LoVo (cell line): ENCODE results near the gene ABHD10.
A peak's percentile ranks its signal among the peaks of the same experiment; 100 is the strongest.

Experiments
- DNase-seq: peaks from one replicate; pipeline ENCODE4 v3.0.0-alpha.2; 2016; ENCODE audit warnings: low spot score

The ABHD10 gene

DNA sequence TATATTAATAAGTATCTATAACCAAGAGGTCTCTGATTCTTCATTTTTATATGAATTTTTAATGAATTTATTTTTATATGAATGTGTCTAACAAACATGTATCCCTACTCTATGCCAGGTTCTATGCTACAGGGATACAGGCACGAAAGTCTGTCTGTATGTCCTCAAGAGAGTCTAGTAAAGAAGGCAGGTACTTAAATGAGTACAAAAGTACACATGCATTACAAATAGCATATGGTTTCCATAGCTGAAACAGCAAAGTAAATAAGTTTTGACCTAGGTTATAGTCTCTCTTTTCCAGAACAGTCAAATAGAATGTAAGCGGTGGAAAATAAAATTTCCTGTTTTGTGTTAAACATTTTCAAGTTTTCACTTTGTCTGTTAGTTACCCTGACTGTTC is 13.3 kb upstream of the ABHD10 start:
- no peak for DNase-seq

DNA sequence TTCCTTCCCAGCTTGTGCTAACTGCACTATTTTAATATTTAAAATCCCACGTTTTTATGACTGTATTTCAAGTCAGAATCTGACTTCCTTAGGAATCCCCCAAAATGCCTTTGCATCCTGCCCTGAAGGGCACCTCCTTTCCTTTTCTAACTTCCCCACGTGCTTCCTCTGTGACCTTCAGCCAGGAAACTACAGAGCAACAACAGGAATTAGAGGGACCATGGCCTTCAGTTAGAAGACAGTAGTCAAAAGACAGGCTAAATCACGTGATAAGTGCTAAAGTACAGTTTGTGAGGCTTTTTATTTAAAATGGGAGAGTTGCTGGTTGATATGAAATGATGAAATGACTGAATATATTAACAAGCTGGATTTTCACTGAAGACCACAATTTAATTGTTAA is 11.8 kb upstream of the ABHD10 start:
- no peak for DNase-seq

DNA sequence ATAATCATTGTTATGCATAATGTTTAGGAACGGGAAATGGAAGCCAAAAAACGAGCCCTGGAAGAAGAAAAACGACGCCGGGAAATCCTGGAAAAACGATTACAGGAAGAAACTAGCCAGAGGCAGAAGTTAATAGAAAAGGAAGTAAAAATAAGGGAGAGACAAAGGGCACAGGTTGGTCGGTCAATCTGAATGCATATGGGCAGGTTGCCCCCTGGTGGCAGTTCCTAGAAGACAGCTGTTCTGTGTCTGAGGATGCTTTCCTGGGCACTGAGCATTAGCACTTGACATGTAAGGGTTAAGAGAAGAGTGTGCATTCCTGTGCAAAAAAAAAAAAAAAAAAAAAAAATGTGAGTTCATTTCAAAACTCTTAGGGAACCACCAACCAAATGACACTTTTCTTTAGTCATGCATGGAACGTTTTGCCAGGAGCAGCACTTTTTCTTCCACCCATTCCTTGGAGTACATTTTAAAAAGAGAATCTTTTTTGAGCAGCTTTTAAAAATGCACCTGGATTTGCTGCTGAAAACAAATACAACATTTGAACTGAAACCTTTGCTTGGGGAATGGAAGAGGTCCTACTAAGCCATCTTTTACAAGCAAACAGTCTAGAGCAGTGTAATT is 11.1 kb upstream of the ABHD10 start:
- peak; percentile 83 for DNase-seq

DNA sequence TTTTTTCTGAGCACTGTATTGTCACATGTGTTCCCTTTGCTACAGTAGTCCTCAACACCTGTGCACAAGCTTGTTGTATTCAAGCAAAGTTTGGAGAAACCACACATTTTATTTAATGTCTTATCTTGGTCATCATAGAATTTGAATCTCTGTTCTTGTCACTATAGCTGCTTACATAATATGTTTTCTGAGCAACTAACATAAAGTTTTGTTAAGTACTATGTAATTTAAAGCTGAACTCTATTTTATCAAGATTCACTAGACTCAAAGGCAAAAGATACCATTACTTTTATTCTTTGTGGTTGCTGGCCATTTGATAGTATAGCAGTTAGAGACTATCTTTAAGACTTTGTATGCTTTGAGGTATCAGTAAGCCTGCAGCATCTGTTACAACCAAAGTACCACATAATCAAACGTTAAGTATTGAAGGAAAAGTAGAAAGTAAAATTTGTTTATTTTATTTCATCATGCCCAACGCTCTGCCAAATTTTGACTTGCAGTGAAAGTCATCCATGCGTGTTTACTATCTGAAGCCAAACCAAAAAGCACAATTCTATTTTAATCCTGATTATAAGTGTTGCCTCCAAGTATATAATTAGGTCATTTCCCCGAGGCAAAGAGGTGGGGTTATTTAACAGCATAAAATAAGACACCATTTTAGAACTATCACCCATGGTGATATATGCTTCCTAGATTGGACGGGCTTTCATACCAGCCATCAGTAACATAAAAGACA is 10.3 kb upstream of the ABHD10 start:
- no peak for DNase-seq

DNA sequence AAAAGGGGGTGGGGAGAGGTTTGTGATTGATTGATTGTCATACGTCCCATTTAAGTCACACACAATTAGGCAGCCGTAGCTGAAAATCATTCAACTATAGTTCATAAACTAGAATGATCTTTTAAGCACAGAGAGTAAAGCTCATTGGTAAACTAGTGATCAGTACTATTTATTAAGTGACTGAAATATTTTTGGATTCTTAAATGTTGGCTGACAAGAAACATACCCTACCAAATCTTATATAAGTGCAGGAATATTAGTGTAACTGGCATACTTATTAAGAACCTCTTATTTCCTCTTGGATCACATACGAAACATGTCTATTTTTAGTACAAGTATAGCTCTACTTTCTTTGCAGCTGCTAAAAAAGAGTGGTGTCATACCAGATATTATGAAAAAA is 8.4 kb upstream of the ABHD10 start:
- DNase-seq: no peak

DNA sequence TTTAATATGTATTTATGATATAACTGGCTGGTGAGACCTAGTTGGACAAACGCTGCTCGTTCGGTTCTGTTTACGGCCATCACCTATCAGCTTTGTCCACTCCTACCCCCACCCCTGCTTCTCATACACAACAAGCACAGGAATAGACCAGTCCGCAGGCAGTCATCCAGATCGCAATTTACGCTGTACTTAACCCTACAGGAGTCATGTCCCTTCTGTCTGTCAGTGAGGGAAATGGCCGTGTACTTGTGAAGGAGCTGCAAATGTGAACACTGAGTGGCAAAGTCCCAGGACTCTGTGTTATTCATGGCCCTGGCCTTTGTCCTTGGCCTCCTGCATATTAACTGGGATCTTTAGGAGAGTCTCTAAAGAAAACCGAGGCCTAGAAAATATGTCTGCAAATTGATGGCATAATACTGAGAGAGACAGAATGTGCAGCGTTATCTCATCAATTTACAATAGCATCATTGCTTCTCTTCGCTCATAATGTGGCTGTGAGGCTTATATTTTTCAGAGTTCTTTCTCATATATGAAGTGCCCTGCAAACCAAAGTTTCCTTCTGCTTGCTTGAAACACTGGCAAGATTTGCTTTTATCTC is 7.2 kb upstream of the ABHD10 start:
- no peak for DNase-seq

DNA sequence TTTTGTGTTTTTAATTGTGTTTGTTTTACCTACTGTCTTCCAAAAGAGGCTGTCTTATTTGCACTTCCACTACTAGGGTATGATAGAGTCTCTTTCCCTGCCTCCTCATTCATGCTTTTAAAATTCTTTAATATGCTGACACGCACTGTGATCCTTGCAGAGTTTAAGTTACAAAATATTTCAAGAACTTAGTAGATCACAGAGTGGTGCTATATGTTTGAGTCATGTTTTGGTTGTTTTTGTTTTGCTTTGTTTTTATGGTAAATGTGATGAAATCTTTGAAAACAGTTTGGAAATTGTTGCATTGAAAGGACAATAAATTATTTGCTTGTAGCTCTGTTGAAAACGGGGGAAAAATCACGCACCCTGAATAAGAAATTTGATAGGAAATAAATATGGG is 5.9 kb upstream of the ABHD10 start:
- DNase-seq: no peak

DNA sequence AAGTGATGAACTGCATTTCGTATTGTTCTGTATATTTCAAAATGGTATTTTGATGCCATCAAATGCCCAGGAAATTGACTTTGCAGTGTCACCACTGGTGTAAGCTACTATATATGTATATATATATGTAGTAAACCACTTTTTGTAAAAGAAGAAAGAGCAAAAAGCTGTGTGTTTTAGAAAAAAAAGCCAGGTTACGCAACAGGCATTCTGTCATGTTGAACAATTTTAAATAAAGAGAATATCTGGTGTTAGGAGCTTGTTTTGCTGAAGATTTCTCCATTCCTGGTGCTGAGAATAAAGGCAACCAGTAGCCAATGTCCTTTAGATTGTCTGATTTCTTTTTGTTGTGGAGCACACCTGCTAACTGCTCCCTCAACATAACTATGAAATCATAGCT is 3.7 kb upstream of the ABHD10 start:
- no peak for DNase-seq

DNA sequence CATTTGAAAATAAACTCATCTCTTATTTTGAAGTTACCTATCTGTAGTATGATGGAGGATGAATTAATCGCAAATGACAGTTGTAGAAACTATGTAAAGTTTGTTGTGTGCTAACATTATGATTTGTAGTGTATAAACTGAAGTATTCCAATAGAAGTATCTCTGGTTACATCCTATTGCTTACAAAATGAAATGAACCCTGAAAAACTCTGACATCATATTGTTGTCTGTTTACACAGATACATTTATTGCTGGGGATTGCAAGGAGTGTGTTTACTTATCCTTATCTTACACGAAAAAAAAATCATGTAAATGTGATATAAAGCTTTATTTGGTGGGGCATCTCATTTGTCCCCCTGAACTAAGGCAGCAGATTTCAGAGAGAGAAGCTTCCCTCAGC is 2.6 kb upstream of the ABHD10 start:
- DNase-seq: no peak

DNA sequence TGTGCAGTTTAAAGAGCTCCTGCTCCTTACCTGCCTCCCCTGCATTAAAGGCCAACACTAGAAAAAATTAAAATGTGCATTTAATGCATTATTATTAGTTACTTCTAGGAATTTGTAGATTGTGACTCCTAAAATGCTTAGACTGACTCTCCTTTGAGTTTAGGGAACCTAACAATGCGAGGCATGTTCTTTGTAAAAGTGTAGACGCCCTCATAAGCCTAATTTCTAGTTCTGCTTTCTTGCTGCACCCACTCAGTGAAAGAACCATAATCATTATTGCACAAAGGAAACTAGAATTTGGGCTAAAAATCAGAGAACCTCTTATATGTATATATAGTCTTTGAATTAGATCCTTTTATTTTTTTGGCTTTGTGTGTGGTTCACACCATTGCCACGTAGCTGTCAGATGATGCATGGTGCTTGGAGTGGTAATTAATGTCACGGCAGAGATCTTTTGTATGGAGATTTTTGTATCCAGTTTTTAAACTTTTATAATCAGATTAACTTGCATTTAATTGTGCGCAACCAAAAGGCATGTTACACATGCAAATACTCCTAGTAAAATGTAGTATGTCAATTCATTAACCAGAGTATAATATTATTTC is 710 bp downstream of the ABHD10 start:
- no peak for DNase-seq

DNA sequence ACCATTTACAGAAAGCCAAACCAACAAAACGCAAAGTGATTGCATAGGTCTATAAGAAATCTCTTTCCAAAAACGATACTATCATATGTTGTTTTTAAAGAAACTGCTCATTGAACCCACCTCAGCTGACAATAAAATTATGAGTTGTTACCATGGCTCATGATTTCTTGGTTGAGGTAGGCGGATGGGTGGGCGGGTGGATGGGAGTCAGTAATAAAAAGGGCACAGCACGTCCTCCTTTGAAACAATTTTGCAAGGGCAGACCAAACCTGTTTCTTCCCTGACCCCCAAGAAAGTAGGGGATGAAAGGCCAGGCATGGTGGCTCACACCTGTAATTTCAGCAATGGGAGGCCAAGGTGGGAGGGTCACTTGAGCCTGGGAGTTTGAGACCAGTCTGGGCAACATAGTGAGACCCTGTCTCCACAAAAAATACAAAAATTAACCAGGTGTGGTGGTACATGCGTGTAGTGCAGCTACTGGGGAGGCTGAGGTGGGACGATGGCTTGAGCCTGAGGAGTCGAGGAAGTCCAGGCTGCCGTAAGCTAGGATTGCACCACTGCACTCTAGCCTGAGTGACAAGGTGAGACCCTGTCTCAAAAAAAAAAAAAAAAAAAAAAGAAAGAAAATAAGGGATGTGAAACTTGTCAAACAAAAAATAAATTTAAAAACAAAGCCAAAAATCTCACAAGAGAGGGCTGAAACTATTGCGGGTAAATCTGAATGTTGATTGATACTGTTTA is 2.1 kb downstream of the ABHD10 start:
- DNase-seq: no peak

DNA sequence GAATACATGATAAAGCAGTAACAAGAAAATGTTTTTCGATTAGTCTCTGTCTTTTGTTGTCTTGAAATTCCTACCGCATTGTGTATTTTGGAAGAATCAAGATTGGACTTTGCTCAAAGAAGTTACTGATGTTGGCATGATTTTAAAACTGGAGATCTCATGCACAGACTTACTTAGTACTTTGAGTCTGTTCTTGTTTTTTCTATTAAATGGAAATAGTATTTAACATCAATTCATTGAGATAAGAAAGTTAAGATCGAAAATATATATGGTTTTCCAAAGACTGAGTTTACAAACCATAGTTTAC is 2.6 kb downstream of the ABHD10 start:
- DNase-seq: no peak

DNA sequence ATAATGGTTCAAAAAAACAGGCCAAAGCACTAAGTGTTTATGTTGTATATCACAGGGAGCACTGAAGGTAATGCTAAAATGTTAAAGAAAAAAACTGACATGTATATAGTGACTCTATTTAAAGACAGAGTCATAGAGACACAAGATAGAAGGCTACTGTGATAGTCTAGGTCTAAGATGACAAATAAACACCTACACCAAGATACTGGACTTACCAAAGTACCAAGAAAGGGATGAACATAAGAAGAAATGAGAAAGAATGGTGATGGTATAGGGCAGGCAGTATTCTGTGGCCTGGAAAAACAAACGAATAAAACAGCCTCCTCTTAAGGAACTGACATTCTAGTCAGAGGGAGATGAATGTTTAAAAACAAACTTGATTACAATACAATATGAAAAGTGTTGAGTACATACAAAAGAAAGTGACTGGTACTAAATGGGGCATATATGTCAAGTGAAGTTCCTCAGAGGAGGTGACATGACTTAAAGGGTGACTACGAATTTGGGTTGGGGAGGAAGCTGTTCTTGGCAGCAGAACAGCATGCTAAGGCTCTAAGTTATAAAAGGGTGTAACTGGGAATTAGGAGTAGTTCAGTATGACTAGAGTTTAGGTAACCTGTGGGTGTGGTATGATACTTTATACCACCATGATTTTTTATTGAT is 5.9 kb downstream of the ABHD10 start:
- no peak for DNase-seq

DNA sequence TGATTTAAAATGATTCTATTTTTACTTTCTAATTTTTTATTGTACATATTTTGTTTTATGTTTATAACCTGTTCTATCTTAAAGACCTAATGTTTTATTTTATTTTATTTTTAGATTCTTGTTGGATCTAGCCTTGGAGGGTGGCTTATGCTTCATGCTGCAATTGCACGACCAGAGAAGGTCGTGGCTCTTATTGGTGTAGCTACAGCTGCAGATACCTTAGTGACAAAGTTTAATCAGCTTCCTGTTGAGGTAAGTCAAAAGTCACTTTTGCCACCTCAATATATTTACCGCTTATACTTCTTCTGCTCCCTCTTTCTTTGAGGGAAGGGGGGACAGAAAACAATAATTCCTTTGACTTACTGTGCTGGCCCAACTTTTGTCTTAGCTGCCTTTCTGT is 8.0 kb downstream of the ABHD10 start:
- DNase-seq: no peak

DNA sequence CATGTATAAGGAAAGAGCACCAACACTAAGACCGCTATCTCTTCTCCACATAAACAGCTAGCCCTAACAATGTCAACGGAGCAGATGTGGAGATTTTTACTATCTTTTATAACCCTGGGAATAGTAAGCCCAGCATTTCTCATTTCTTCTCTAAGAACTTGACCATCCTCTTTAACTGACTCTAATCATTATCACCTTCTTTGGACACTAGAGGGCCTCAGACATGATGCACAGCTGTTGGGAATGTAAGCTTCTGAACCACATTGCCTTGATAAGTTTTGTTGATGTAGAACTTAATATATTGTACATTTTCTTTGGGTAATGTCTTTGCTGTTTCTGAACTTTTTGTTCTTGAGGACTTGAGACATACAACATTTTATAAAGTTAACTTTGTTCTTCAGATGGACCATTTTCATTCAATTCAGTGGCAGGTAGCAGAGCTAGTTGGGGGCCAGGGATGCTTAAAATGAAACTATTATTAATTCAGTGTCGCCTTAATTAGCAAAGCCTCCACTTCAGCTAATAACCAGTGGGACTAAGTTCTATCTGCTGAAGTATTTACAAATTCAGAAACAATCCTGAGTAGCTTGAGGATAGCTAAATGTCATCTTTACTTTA is 10.3 kb downstream of the ABHD10 start:
- DNase-seq: peak; percentile 61

DNA sequence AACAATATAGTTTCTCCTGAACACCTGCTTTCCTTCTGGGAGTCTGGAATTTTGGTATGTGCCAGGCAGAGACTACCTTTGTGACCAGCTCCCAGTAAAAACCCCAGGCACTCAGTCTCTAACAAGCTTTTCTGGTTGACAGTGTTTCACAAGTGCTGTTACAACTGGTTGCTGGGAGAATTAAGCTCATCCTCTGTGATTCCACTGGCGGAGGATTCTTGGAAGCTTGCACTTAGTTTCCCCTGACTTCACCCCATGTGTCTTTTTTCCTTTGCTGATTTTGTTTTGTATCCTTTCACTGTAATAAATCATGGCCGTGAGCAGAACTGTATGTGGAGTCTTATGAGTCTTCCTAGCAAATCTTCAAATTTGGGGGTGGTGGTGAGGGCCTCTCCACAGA is 14.2 kb downstream of the ABHD10 start:
- no peak for DNase-seq

DNA sequence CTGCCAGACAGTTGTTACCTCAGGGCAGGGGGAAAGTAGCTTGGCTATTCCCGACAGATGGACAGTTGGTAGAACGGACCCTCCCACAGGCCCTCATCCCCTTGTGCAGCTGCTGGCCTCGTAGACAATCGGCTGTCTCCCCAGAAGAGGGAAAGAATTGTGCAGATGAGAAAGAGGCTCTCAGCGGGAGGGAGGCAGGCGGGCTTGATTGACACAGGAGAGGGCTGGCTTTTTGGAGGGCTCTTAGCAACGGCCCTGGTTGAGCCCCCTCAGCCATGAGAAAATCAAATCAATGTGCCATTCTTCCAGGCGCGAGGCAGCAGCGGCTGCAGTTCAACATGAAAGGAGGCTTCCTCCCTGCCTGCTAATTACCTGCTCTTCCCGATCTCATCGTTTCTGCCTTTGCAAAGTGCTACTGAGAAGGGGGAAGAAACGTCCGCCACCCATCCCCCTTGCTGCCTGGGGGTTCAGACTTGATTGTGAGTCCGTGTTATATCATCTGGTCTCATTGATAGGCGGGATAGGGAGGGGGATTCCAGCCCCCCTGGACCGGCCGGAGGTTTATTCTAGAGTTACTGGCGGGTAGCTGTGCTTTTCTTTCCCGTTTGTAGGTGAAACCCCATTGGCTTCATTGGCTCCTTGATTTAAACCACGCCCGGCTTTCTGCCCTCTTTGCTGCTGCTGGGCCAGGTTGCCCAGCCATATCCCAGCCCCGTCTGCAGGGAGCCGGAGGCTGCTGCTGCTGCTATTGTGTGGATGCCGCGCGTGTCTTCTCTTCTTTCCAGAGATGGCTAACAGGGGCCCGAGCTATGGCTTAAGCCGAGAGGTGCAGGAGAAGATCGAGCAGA is 20.0 kb downstream of the ABHD10 start, which contains the start of gene TAGLN3:
TSS of gene TAGLN3 (plus strand) at position 287 of the 848 bp plus-strand sequence. CDS start at position 788, 501 bp downstream.
- DNase-seq: no peak

DNA sequence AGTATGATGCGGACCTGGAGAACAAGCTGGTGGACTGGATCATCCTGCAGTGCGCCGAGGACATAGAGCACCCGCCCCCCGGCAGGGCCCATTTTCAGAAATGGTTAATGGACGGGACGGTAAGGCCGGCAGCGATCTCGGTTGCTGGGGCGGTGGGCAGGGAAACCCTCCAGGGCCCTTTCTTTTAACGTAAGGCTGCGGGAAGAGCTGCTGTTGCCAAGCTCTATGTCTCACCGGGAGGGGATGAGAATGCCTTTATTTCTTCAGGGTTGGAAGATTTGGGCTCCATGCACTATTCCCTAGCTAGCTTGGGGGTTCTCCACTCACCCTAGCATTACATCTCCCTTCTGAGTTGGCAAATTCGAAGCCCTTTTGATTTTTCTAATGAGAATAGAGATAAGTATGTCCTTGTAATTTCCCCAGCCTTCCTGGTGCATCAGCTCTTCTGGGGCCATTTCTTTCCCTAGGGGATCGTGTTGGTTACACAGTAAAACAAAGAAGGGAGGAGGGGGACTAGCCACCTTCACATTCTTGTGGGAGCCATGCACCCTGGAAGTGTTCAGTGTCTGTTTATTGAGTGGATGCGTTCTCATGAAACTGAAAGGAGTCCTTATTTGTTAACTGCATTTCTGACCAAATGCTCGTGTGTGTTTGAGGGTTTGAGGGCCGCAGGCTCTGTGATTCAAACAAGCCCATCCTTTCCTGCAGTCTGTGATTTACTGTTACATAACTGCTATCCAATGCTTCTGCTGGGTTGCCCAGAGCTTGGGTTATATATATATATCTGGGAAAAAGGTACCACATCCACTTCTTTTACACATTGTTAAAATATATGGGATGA is 20.9 kb downstream of the ABHD10 start:
- no peak for DNase-seq

DNA sequence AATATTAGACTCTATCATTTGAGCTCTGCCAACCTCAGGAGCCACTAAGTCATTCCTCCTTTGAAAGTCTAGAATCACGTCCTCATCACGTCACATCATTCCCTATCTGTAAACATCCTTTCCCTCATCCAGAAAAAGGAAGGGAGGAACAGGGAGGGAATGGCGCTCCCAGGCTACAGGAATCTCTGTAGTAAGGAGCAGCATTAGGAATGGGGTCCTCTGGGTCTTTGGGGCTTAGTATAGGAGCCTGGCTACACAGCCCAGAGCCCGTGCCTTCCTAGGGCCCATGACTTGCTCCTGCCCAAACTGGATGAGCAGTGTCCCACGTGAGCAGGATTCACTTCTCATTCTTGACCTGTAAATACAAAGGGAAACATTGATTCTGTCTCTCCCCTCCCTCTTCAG is 21.5 kb downstream of the ABHD10 start:
- no peak for DNase-seq

DNA sequence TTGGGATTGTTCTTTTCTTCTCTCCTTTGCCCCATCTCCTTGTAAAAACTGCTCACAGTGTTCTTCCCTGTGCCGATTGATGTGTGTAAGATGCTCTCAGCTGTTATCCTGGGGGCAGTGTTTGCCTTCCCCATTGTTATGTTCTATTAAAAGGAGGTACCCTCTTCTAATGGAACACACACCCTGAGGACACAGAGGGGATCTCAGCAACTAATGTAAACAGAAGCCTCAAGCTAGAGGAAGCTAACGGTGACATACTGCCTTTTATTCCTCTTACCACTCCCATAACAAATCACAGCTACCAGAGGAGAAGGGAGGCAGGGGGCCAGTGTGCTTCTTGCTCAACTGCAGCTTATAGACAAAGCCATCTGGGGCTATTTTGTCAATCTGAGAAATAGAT is 22.1 kb downstream of the ABHD10 start:
- DNase-seq: no peak
